GM21447 (cell line): ENCODE data around the gene NDST1.
"Not testable (repeated sequence)": the region's sequence is repeated elsewhere in the genome, so short reads cannot be mapped to it uniquely, and the experiment has no call there.

Experiments used
- ATAC-seq: cut with Tn5 transposase; IDR thresholded peaks from one replicate; pipeline ENCODE4 v1.9.1; 2021; ENCODE audit not compliant: unreplicated experiment

Gene NDST1

DNA sequence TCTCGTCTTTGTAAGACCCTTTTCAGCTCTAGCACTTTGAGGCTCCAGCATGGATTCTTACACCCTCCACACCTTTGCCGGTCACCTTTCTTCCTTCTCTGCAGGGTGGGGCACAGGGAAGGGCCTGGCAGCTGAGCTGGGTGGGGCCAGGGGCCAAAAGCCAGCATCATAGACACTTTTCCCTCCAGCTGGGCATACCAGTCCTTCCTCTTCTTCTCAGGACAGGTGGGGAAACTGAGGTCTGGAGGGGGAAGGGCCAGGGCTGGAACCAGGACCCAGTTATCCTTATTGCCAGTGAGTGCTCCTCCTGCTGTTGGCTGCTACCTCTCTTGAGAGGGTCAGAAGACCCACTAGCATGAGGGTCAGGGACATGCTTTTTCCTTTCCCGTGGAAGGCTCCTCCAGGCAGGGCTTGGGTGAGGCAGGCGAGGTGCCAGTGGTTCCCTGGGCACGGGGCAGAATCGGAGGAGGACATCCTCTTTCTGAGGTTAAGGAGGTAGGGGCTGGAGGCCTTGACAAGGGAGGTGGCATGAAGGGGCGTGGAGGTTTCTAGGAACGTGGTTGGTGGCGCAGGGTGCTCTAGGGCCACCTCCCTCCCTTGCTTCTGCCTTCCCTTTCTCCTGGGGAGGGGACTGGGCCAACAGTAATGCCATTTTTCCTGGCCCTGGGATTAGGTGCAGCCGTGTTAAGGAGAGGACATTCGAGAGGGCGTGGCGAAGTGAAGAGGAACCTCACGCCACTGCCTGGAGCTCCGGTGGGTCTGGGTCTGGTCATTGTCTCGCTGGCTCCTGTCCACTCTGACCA is at the start of gene NDST1:
Gene NDST1 (plus strand): TSS at position 658 of the 803 bp plus-strand sequence. CDS start 13,124 bp downstream, outside the sequence.
- no peak for ATAC-seq

GRCh38 chr5:150458802-150459557 is 49.0 kb upstream of the NDST1 start:
- peak; percentile 51 for ATAC-seq

DNA sequence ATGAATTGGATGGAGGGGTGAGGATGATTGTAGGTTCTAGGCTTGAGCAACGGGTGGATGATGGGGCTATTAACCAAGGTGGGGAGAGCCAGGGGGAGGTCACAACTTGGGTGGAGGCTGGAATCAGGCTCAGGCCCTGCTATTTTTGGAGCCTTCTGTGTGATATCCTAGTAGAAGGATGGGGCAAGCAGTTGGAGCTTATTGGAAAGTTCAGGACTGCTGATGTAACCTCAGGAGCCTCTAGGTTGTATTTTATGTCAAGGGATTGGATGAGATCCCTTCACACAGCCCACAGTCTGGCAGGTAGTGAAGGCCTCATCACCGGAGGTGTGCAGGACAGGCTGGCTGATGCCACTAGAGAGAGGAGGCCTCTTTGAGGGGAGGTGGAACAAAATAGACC is 47.1 kb upstream of the NDST1 start:
- ATAC-seq: no peak

GRCh38 chr5:150461231-150461630 is 46.7 kb upstream of the NDST1 start:
- peak; percentile 82 for ATAC-seq

- ATAC-seq: no peak
These were observed 43.3 kb upstream of the NDST1 start for GRCh38 chr5:150464554-150465012.

DNA sequence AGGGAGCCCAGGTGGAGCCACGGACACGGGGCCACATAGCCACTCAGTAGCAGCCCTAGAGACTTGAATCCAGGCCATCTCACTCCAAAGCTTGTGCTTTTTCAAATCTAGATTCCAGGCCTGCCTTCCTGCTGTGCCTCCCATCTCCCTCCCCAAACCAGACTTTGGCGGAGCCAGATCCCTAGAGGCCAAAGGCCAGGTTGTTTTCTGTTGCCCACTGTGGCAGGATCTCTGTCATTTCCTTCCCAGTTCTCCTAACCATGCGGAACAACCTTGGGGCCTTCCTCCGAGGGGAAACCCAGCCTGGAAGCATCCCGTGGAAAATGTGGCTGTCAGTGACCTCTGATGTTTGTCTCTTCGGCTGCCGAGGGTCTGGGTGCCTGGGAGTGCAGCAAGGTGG is 42.0 kb upstream of the NDST1 start:
- ATAC-seq: no peak

- no peak for ATAC-seq
These were observed 39.7 kb upstream of the NDST1 start for GRCh38 chr5:150468206-150468605.

DNA sequence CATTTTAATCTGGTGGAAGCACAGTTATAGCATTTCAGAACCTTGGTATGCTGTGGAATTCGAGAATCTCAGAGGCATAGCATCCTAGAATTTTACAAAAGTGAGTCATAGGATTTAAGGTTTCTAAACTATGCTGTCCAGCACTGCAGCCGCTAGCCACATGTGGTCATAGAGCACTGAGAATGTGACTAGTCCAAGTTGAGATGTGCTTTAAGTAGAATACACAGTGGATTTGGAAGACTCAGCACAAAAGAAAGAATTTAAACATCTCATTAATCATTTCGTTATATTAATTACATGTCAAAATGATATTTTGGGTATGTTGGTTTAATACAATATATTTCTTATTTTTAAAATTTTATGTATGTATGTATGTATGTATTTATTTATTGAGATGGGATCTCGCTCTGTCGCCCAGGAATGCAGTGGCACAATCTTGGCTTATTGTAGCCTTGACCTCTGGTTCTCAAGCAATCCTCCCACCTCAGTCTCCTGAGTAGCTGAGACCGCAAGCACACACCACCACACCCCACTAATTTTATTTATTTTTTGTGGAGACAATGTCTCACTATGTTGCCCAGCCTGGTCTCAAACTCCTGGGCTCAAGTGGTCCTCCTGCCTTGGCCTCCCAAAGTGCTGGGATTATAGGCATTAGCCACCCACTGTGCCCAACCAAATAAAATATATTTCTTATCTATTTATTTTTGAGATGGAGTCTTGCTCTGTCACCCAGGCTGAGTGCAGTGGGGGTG is 38.0 kb upstream of the NDST1 start:
- no peak for ATAC-seq

GRCh38 chr5:150473673-150474358 is 34.1 kb upstream of the NDST1 start:
- no peak for ATAC-seq

DNA sequence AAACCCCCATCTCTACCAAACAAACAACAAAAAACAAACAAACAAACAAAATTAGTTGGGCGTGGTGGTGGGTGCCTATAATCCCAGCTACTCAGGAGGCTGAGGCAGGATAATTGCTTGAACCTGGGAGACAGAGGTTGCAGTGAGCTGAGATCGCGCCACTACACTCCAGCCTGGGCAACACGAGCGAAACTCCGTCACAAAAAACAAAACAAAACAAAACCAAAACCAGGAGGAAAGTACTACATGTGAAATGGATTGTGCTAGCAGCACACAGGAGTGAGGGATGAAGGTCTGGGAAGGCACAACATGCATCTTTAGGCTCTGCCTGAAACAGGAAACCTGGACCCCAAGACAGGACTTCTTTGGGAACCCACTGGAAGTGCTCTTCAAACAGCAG is 31.4 kb upstream of the NDST1 start:
- not testable (repeated sequence) for ATAC-seq

GRCh38 chr5:150479416-150479815 is 28.5 kb upstream of the NDST1 start:
- no peak for ATAC-seq

- no peak for ATAC-seq
These were observed 26.3 kb upstream of the NDST1 start for GRCh38 chr5:150481708-150481965.

GRCh38 chr5:150481972-150482406 is 25.9 kb upstream of the NDST1 start:
- no peak for ATAC-seq

DNA sequence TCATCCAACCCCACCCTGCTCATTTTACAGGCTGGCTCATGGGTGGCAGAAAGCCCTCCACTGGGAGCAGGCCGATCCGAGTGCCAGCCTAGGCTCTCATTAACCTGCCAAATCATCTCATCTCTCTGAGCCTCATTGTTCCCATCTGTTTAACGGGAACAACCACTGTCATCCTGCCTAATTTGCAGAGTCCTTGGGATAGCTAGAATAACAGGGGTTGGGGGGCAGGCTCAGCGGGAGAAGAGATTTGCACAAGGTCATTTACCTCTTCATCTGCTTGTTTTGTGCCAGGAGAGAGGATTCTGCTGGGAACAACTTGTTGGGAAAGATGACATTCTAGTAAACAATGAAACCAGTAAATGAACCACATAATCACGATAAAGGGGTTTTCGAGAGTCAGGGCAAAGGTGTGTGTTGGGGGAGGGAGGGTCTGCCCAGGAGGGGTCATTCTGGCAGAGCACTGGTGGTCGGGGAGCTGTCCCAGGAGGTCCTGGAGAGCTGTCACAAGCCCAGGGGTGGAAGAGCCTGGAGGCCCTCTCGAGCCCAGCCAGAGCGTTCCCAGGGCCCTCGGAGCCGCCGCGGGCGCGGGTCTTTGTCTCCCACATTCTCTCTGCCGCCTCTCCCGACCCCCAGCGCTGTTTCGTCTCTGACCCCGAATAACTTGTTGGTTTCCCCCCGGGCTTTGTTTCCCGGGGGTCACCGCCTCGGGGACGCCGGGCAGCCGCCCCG is 22.8 kb upstream of the NDST1 start:
- no peak for ATAC-seq

GRCh38 chr5:150485693-150486401 is 22.1 kb upstream of the NDST1 start:
- ATAC-seq: no peak

GRCh38 chr5:150486402-150487198 is 21.3 kb upstream of the NDST1 start:
- no peak for ATAC-seq

- ATAC-seq: peak; percentile 27
These were observed 20.5 kb upstream of the NDST1 start for GRCh38 chr5:150487199-150488061.
